GM06990 (cell line): ENCODE data around the gene ARHGAP12.
A peak's percentile ranks its signal among the peaks of the same experiment; 100 is the strongest.

Experiments
- DNase-seq: peaks from one replicate; pipeline ENCODE4 v3.0.0-alpha.2; 2011; ENCODE audit not compliant: insufficient read length; ENCODE audit errors: extremely low read depth
- H3K27me3 ChIP-seq: replicated peaks from 2 replicates; pipeline ENCODE4 v1.6.0; 2011; ENCODE audit warnings: low read length; ENCODE audit not compliant: control insufficient read depth, insufficient read depth
- H3K36me3 ChIP-seq: 2 replicates; pipeline ENCODE4 v1.5.1; 2011; ENCODE audit warnings: low read length; ENCODE audit not compliant: control insufficient read depth, insufficient read depth
- H3K4me3 ChIP-seq: replicated peaks from 2 replicates; pipeline ENCODE4 v1.5.1; 2011; ENCODE audit warnings: low read depth, mild to moderate bottlenecking, control low read depth, low read length
- CTCF ChIP-seq: IDR thresholded peaks from 2 replicates; pipeline ENCODE4 v1.5.1; 2011; ENCODE audit warnings: low read length, control low read depth, mild to moderate bottlenecking, inconsistent platforms; ENCODE audit not compliant: insufficient read depth, poor library complexity, severe bottlenecking

The ARHGAP12 gene

GRCh38 chr10:31836569-31837406 lies 91.8 kb downstream of the ARHGAP12 start:
- Histone ChIP-seq H3K27me3 (no peaks in the 10 kb centered on the region), H3K4me3 (peak overlapping the region; percentile 52), H3K36me3 (no peaks in the 10 kb centered on the region)
- DNase-seq: no peak
- TF ChIP-seq CTCF: peak; percentile 81

GRCh38 chr10:31833753-31834152 lies 94.9 kb downstream of the ARHGAP12 start:
- TF ChIP-seq CTCF: no peak
- Histone ChIP-seq H3K36me3 (no peaks in the 10 kb centered on the region), H3K4me3 (no peak overlapping the region), H3K27me3 (no peaks in the 10 kb centered on the region)
- no peak for DNase-seq

- TF ChIP-seq CTCF: no peak
- no peaks in the 10 kb centered on the region for H3K36me3 ChIP-seq
- DNase-seq: no peak
- H3K27me3 ChIP-seq: no peaks in the 10 kb centered on the region
- H3K4me3 ChIP-seq: no peak overlapping the region
Measured at GRCh38 chr10:31832261-31832660, 96.4 kb downstream of the ARHGAP12 start.

GRCh38 chr10:31830887-31831286 lies 97.7 kb downstream of the ARHGAP12 start:
- Histone ChIP-seq H3K27me3 (no peaks in the 10 kb centered on the region), H3K36me3 (no peaks in the 10 kb centered on the region), H3K4me3 (no peak overlapping the region)
- no peak for TF ChIP-seq CTCF
- DNase-seq: no peak

- H3K4me3 ChIP-seq: no peak overlapping the region
- no peak for DNase-seq
Measured at GRCh38 chr10:31829776-31830175, 98.9 kb downstream of the ARHGAP12 start.

More at GRCh38 chr10:31829776-31830175, 98.9 kb downstream of the ARHGAP12 start:
- no peak for TF ChIP-seq CTCF
- no peaks in the 10 kb centered on the region for H3K27me3 ChIP-seq
- no peaks in the 10 kb centered on the region for H3K36me3 ChIP-seq
